DOHH2 (cell line): ENCODE results near the gene C2orf66.

Experiments used
- H3F3A ChIP-seq: fragments of 200-600 bp; sonication (generic), shearing (Covaris generic); 2 replicates; pipeline ENCODE4 v1.6.0; 2016; ENCODE audit warnings: antibody characterized with exemption, mild to moderate bottlenecking; ENCODE audit not compliant: control insufficient read depth, insufficient read depth
- H3K27ac ChIP-seq: fragments of 200-600 bp; sonication (generic); 2 replicates; pipeline ENCODE4 v1.5.1; 2014; ENCODE audit warnings: low read depth, mild to moderate bottlenecking, low read length, moderate library complexity
- H3K27me3 ChIP-seq: fragments of 200-600 bp; sonication (generic); 2 replicates; pipeline ENCODE4 v1.6.1; 2014; ENCODE audit warnings: mild to moderate bottlenecking, low read length, mixed read lengths; ENCODE audit not compliant: control insufficient read depth
- H3K36me3 ChIP-seq: fragments of 200-600 bp; sonication (generic); 2 replicates; pipeline ENCODE4 v1.6.1; 2014; ENCODE audit warnings: mild to moderate bottlenecking, low read length, moderate library complexity, mixed read lengths; ENCODE audit not compliant: control insufficient read depth
- H3K4me1 ChIP-seq: fragments of 200-600 bp; sonication (generic); 2 replicates; pipeline ENCODE4 v1.6.1; 2014; ENCODE audit warnings: mild to moderate bottlenecking, low read length, mixed read lengths; ENCODE audit not compliant: control insufficient read depth
- H3K4me2 ChIP-seq: fragments of 200-600 bp; sonication (generic); 2 replicates; pipeline ENCODE4 v1.6.0; 2014; ENCODE audit warnings: mild to moderate bottlenecking, low read length, moderate library complexity
- H3K4me3 ChIP-seq: fragments of 200-600 bp; sonication (generic); 2 replicates; pipeline ENCODE4 v1.5.1; 2014; ENCODE audit warnings: mild to moderate bottlenecking, low read length, mixed read lengths
- H3K79me2 ChIP-seq: fragments of 200-600 bp; sonication (generic); 2 replicates; pipeline ENCODE4 v1.6.1; 2014; ENCODE audit warnings: mild to moderate bottlenecking, low read length, mixed read lengths; ENCODE audit not compliant: control insufficient read depth
- H3K9me2 ChIP-seq: fragments of 200-600 bp; sonication (generic); replicated peaks from 2 replicates; pipeline ENCODE4 v1.6.1; 2014; ENCODE audit warnings: mild to moderate bottlenecking, low read length, mixed read lengths; ENCODE audit not compliant: control insufficient read depth
- H3K9me3 ChIP-seq: fragments of 200-600 bp; sonication (generic); 2 replicates; pipeline ENCODE4 v1.6.1; 2014; ENCODE audit warnings: antibody characterized with exemption, low read length, mixed read lengths; ENCODE audit not compliant: control insufficient read depth, insufficient read depth
- H4K20me1 ChIP-seq: fragments of 200-600 bp; sonication (generic); 2 replicates; pipeline ENCODE4 v1.6.0; 2014; ENCODE audit warnings: low read depth, mild to moderate bottlenecking, antibody characterized with exemption, low read length, moderate library complexity; ENCODE audit not compliant: control insufficient read depth, insufficient read depth
- EZH2phosphoT487 ChIP-seq: fragments of 200-600 bp; sonication (generic); IDR thresholded peaks from 2 replicates; pipeline ENCODE4 v1.6.1; 2017; ENCODE audit warnings: borderline replicate concordance, mild to moderate bottlenecking, antibody characterized with exemption, low read length, moderate library complexity, mixed read lengths
- TF ChIP-seq, protein P1 (sequence below): fragments of 200-600 bp; sonication (generic); IDR thresholded peaks from one replicate; pipeline ENCODE4 v1.5.1; 2014; ENCODE audit warnings: antibody characterized with exemption, mild to moderate bottlenecking, low read depth, low read length; ENCODE audit not compliant: poor library complexity, severe bottlenecking

C2orf66 gene

DNA sequence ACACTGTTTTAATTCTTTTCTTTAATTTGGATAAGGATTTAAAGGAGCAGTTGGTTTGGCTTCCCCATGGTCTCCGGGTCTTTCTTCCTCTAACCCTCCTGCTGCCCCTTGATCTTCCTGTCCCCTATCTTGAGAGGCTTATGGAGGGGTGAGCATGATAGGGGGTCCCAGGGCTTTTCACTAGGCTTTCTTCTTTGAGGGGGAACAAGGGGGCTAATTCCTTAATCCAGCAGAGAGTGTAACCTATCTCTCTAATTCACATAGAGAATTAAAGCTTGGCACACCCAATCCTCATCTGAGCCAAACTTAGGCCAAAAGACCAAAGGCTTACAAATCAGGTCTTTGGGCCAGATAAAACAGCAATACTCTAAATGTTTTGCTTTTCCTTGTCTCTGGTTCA, 21.5 kb upstream of the C2orf66 start:
- Histone ChIP-seq H3K27me3 (no peaks in the 10 kb centered on the region), H3K4me2 (no peak overlapping the region), H3K4me1 (no peaks in the 10 kb centered on the region), H3K9me2 (no peaks in the 10 kb centered on the region), H3K9me3 (no peaks in the 10 kb centered on the region), H3K4me3 (no peak overlapping the region), H3F3A (no peaks in the 10 kb centered on the region), H4K20me1 (no peaks in the 10 kb centered on the region), H3K27ac (no peak overlapping the region), H3K79me2 (no peaks in the 10 kb centered on the region), H3K36me3 (no peaks in the 10 kb centered on the region)
- TF ChIP-seq, protein P1, sequence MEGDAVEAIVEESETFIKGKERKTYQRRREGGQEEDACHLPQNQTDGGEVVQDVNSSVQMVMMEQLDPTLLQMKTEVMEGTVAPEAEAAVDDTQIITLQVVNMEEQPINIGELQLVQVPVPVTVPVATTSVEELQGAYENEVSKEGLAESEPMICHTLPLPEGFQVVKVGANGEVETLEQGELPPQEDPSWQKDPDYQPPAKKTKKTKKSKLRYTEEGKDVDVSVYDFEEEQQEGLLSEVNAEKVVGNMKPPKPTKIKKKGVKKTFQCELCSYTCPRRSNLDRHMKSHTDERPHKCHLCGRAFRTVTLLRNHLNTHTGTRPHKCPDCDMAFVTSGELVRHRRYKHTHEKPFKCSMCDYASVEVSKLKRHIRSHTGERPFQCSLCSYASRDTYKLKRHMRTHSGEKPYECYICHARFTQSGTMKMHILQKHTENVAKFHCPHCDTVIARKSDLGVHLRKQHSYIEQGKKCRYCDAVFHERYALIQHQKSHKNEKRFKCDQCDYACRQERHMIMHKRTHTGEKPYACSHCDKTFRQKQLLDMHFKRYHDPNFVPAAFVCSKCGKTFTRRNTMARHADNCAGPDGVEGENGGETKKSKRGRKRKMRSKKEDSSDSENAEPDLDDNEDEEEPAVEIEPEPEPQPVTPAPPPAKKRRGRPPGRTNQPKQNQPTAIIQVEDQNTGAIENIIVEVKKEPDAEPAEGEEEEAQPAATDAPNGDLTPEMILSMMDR: no peak
- TF ChIP-seq EZH2phosphoT487: no peak

DNA sequence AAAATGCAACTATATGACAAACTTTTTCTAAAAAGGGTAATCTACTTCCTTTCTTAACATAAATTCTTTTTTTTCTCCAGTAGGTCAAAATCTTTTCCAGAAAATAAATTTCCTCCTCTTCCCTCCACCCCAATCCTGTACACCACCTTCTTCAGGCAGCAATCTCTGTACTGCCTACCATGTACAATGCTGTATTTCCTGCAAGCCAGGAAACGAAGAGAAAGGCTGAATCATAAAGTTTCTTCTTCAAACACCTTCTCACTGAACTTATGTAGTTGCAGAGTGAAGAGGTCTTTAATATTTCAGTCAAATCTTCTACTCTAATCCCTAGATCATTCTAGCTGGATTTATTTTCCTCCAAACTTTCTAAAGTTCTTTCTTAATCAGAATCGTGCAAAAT, 18.2 kb upstream of the C2orf66 start:
- H3K4me3 ChIP-seq: no peak overlapping the region
- no peaks in the 10 kb centered on the region for H3K27me3 ChIP-seq
- H3K27ac ChIP-seq: no peak overlapping the region
- H4K20me1 ChIP-seq: no peaks in the 10 kb centered on the region
- H3K4me2 ChIP-seq: no peak overlapping the region
- H3K9me2 ChIP-seq: no peaks in the 10 kb centered on the region
- no peaks in the 10 kb centered on the region for H3K79me2 ChIP-seq
- no peaks in the 10 kb centered on the region for H3K9me3 ChIP-seq
- H3F3A ChIP-seq: no peaks in the 10 kb centered on the region
- no peaks in the 10 kb centered on the region for H3K36me3 ChIP-seq
- no peak for TF ChIP-seq EZH2phosphoT487
- TF ChIP-seq, protein P1: no peak
- H3K4me1 ChIP-seq: no peaks in the 10 kb centered on the region

DNA sequence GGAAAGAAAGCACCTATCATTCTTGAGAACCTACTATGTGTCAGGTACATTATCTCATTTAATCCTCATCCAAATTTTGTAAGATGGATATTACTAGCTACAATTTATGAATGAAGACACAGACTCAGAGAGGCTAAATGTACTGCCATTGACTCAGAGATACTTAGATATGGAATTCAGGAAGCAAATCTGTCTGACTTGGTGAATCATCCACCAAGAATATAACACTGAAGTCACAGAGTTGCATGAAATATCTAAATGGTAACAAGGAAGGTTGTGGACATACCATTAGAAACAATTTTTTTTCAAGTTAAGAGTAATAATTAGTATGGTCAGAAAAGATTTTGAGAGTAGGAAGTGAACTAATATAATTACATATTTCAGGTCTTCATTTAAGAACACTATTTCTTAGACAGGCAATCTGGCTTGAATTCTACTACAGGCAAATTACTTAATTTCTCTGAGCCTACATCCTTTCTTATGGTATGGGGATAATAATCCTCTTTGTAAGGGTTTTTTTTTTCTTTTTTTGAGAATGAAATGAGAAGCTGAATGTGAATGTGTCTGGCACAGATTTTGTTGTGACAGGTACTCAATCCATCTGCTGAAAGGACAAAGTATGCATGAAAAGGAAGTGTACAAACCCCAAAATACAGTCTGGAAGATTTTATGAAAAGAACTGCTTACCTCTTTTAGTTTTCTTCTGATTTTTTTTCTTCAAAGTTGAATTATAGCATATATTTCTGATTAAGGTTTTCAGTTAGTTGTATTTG, 14.8 kb upstream of the C2orf66 start:
- TF ChIP-seq EZH2phosphoT487: no peak
- TF ChIP-seq, protein P1: no peak
- no peaks in the 10 kb centered on the region for H3F3A ChIP-seq
- H3K36me3 ChIP-seq: no peaks in the 10 kb centered on the region
- H4K20me1 ChIP-seq: no peaks in the 10 kb centered on the region
- H3K27me3 ChIP-seq: no peaks in the 10 kb centered on the region
- no peak overlapping the region for H3K4me3 ChIP-seq
- H3K4me2 ChIP-seq: no peak overlapping the region
- no peaks in the 10 kb centered on the region for H3K4me1 ChIP-seq
- H3K79me2 ChIP-seq: no peaks in the 10 kb centered on the region
- no peaks in the 10 kb centered on the region for H3K9me2 ChIP-seq
- H3K9me3 ChIP-seq: no peaks in the 10 kb centered on the region
- H3K27ac ChIP-seq: no peak overlapping the region
